Large intestine (tissue), 3 donors: ENCODE measurements around the gene WDFY2. TPM values are rescaled to one million over a fixed set of nuclear protein-coding genes. Genes with fewer than 3 reads are reported as not detected.
"Not testable (repeated sequence)": the region's sequence is repeated elsewhere in the genome, so short reads cannot be mapped to it uniquely, and the experiment has no call there.

Experiments used
- DNase-seq, 2 donors: peaks; one replicate each; pipeline versions ENCODE4 v3.0.0 to v3.0.0-alpha.2; 2013
- H3K27ac ChIP-seq: one replicate; pipeline ENCODE4 v1.5.1; 2013; ENCODE audit warnings: low read length
- H3K27me3 ChIP-seq: 2 replicates; pipeline ENCODE4 v1.6.1; 2013; ENCODE audit warnings: low read length; ENCODE audit not compliant: control insufficient read depth, insufficient read depth
- H3K36me3 ChIP-seq: 2 replicates; pipeline ENCODE4 v1.6.1; 2013; ENCODE audit warnings: low read length; ENCODE audit not compliant: control insufficient read depth, insufficient read depth
- H3K4me1 ChIP-seq: one replicate; pipeline ENCODE4 v1.6.1; 2013; ENCODE audit warnings: low read length; ENCODE audit not compliant: control insufficient read depth, insufficient read depth
- H3K4me3 ChIP-seq: one replicate; pipeline ENCODE4 v1.5.1; 2013; ENCODE audit warnings: low read length
- H3K9me3 ChIP-seq: one replicate; pipeline ENCODE4 v1.6.1; 2013; ENCODE audit warnings: mild to moderate bottlenecking, low read depth, low read length, moderate library complexity; ENCODE audit not compliant: control insufficient read depth
- WGBS: methylation state at CpG from one replicate; pipeline ENCODE4 v1.1.5; 2013; ENCODE audit warnings: low lambda C conversion rate; ENCODE audit not compliant: insufficient coverage; 5-methylcytosine and 5-hydroxymethylcytosine counted together
- polyA plus RNA-seq: library from polyadenylated mRNA; unstranded; fragments of 120-200 nt; gene quantifications from one replicate; pipeline ENCODE4 v1.2.1, GENCODE V29; 2013

WDFY2 gene
- polyA plus RNA-seq, 1 donor: 7.2 TPM

- DNase-seq: no peak
- 100% methylated on average over 2 of the region's 3 CpGs for WGBS
- Histone ChIP-seq H3K4me3 (no peak overlapping the region), H3K4me1 (peaks cover 11% of the 10 kb centered on the region), H3K27ac (no peak overlapping the region), H3K36me3 (no peaks in the 10 kb centered on the region), H3K9me3 (no peaks in the 10 kb centered on the region), H3K27me3 (no peaks in the 10 kb centered on the region)
Observed at GRCh38 chr13:51643105-51643881, 59.0 kb downstream of the WDFY2 start.

GRCh38 chr13:51643882-51644281 lies 59.6 kb downstream of the WDFY2 start:
- Histone ChIP-seq H3K4me3 (no peak overlapping the region), H3K4me1 (peaks cover 11% of the 10 kb centered on the region), H3K9me3 (no peaks in the 10 kb centered on the region), H3K27me3 (no peaks in the 10 kb centered on the region), H3K36me3 (no peaks in the 10 kb centered on the region), H3K27ac (no peak overlapping the region)
- no peak for DNase-seq
- no CpG with 5 or more reads among the region's 1 CpG for WGBS

- H3K4me1 ChIP-seq: peaks cover 11% of the 10 kb centered on the region
- WGBS: no CpG with 5 or more reads among the region's 1 CpG
- no peak overlapping the region for H3K27ac ChIP-seq
- no peaks in the 10 kb centered on the region for H3K9me3 ChIP-seq
- peak in 1 of 2 donors; percentile 26 for DNase-seq
- no peaks in the 10 kb centered on the region for H3K27me3 ChIP-seq
- no peak overlapping the region for H3K4me3 ChIP-seq
- no peaks in the 10 kb centered on the region for H3K36me3 ChIP-seq
Observed at GRCh38 chr13:51644654-51645053, 60.4 kb downstream of the WDFY2 start.

- Histone ChIP-seq H3K4me3 (no peak overlapping the region), H3K4me1 (peaks cover 11% of the 10 kb centered on the region), H3K27ac (no peak overlapping the region), H3K9me3 (no peaks in the 10 kb centered on the region), H3K36me3 (no peaks in the 10 kb centered on the region), H3K27me3 (no peaks in the 10 kb centered on the region)
- WGBS: 17% methylated on average over 2 of the region's 4 CpGs
- peak; percentile 38 to 78 for DNase-seq
Observed at GRCh38 chr13:51645154-51645650, 60.9 kb downstream of the WDFY2 start.

GRCh38 chr13:51645761-51646670 lies 61.8 kb downstream of the WDFY2 start:
- no peak for DNase-seq
- no peaks in the 10 kb centered on the region for H3K9me3 ChIP-seq
- no peaks in the 10 kb centered on the region for H3K36me3 ChIP-seq
- H3K27ac ChIP-seq: no peak overlapping the region
- WGBS: 90% methylated on average over 2 of the region's 10 CpGs
- no peaks in the 10 kb centered on the region for H3K27me3 ChIP-seq
- peaks cover 11% of the 10 kb centered on the region for H3K4me1 ChIP-seq
- H3K4me3 ChIP-seq: no peak overlapping the region

- Histone ChIP-seq H3K4me1 (peaks cover 11% of the 10 kb centered on the region), H3K27me3 (no peaks in the 10 kb centered on the region), H3K9me3 (no peaks in the 10 kb centered on the region), H3K4me3 (no peak overlapping the region), H3K27ac (no peak overlapping the region), H3K36me3 (no peaks in the 10 kb centered on the region)
- 100% methylated on average over 2 of the region's 4 CpGs for WGBS
- DNase-seq: no peak
Observed at GRCh38 chr13:51647067-51647466, 62.8 kb downstream of the WDFY2 start.

- H3K4me3 ChIP-seq, H3K4me1 ChIP-seq, H3K36me3 ChIP-seq, H3K27me3 ChIP-seq, H3K27ac ChIP-seq, H3K9me3 ChIP-seq, DNase-seq: not testable (repeated sequence)
- WGBS: no CpG with 5 or more reads among the region's 3 CpGs
Observed at GRCh38 chr13:51652193-51652592, 67.9 kb downstream of the WDFY2 start.

GRCh38 chr13:51659276-51660127 lies 75.2 kb downstream of the WDFY2 start:
- 100% methylated on average over 1 of the region's 6 CpGs for WGBS
- H3K27me3 ChIP-seq: no peaks in the 10 kb centered on the region
- H3K27ac ChIP-seq: no peak overlapping the region
- no peaks in the 10 kb centered on the region for H3K4me1 ChIP-seq
- no peaks in the 10 kb centered on the region for H3K9me3 ChIP-seq
- H3K36me3 ChIP-seq: no peaks in the 10 kb centered on the region
- no peak overlapping the region for H3K4me3 ChIP-seq
- DNase-seq: no peak

GRCh38 chr13:51660813-51661212 lies 76.6 kb downstream of the WDFY2 start:
- H3K4me3 ChIP-seq: no peak overlapping the region
- H3K27ac ChIP-seq: no peak overlapping the region
- no peaks in the 10 kb centered on the region for H3K4me1 ChIP-seq
- no peaks in the 10 kb centered on the region for H3K9me3 ChIP-seq
- no peaks in the 10 kb centered on the region for H3K27me3 ChIP-seq
- DNase-seq: no peak
- 100% methylated on average over 1 of the region's 1 CpG for WGBS
- no peaks in the 10 kb centered on the region for H3K36me3 ChIP-seq
